Progenitor cell of endocrine pancreas (in vitro differentiated cells): Measurements from ENCODE around the gene ST7. TPM values are rescaled to one million over a fixed set of nuclear protein-coding genes. Genes with fewer than 3 reads are reported as not detected.

Experiments used
- DNase-seq: peaks from one replicate; pipeline ENCODE4 v3.0.0; 2021; ENCODE audit warnings: low spot score; ENCODE audit not compliant: unreplicated experiment
- H3K27ac Mint-ChIP-seq: 2 replicates; pipeline ENCODE4 v1.8.0; 2021; ENCODE audit warnings: mild to moderate bottlenecking, moderate library complexity, mixed read lengths
- H3K27me3 Mint-ChIP-seq: 2 replicates; pipeline ENCODE4 v1.8.0; 2021; ENCODE audit warnings: mixed read lengths
- H3K36me3 Mint-ChIP-seq: 2 replicates; pipeline ENCODE4 v1.8.0; 2022; ENCODE audit warnings: mixed read lengths; ENCODE audit not compliant: insufficient read depth
- H3K4me1 Mint-ChIP-seq: 2 replicates; pipeline ENCODE4 v1.8.0; 2021; ENCODE audit warnings: low read depth, mixed read lengths
- H3K4me3 Mint-ChIP-seq: 2 replicates; pipeline ENCODE4 v1.8.0; 2021; ENCODE audit warnings: low read depth, mild to moderate bottlenecking, moderate library complexity, mixed read lengths
- H3K9me3 Mint-ChIP-seq: 2 replicates; pipeline ENCODE4 v1.8.0; 2021; ENCODE audit warnings: low read depth, mixed read lengths
- total RNA-seq: library from RNA; stranded (reverse); gene quantifications from 2 replicates; pipeline ENCODE4 v1.2.1, GENCODE V29; 2021
- TF ChIP-seq, protein P1 (sequence below): fragments of 200-600 bp; sonication (generic); IDR thresholded peaks from one replicate; pipeline ENCODE4 v1.5.0; 2021; ENCODE audit warnings: antibody characterized with exemption, mild to moderate bottlenecking; ENCODE audit not compliant: unreplicated experiment

The ST7 gene
- total RNA-seq, 1 donor from 2014 or later = 24.8 TPM

GRCh38 chr7:117067340-117067739 lies 114.0 kb downstream of the ST7 start:
- TF ChIP-seq, protein P1, sequence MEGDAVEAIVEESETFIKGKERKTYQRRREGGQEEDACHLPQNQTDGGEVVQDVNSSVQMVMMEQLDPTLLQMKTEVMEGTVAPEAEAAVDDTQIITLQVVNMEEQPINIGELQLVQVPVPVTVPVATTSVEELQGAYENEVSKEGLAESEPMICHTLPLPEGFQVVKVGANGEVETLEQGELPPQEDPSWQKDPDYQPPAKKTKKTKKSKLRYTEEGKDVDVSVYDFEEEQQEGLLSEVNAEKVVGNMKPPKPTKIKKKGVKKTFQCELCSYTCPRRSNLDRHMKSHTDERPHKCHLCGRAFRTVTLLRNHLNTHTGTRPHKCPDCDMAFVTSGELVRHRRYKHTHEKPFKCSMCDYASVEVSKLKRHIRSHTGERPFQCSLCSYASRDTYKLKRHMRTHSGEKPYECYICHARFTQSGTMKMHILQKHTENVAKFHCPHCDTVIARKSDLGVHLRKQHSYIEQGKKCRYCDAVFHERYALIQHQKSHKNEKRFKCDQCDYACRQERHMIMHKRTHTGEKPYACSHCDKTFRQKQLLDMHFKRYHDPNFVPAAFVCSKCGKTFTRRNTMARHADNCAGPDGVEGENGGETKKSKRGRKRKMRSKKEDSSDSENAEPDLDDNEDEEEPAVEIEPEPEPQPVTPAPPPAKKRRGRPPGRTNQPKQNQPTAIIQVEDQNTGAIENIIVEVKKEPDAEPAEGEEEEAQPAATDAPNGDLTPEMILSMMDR = no peak
- H3K4me3 Mint-ChIP-seq = no peak overlapping the region
- no peak overlapping the region for H3K27ac Mint-ChIP-seq

DNA sequence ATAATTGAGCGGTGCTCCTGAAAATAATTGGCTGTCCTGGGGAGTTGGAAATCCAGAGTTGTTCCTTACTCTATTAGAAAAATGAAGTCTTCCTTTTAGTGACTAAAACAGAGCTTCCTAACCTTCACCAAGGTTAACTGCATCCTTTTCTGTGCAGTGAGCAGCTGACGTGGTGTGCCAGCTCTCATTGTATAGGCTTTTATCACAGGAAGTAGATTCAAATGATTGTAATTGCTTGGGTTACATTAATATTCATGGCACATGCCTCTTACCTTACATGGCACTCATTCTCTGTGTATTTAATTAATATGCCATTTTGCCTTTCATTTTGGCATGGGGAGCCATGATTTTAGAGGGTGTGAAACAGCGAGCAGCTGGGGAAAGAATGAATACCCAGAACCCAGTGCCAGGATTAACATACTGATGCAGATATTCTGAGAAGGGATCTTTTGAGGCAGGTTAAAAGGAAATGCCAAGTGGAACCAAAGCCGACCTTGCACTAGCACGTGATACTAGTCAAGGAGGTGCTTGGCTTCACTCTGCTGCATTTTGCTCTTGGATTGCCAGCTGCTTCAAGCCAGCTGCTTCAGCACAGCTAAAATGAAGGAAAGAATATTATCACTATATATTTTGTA lies 115.3 kb downstream of the ST7 start:
- TF ChIP-seq, protein P1 = no peak
- Mint-ChIP-seq H3K4me1 (peaks cover 29% of the 10 kb centered on the region), H3K27ac (no peak overlapping the region), H3K9me3 (no peaks in the 10 kb centered on the region), H3K27me3 (peaks cover 5% of the 10 kb centered on the region), H3K36me3 (peaks cover 2% of the 10 kb centered on the region), H3K4me3 (no peak overlapping the region)
- DNase-seq = no peak

More at GRCh38 chr7:117067340-117067739, 114.0 kb downstream of the ST7 start:
- Mint-ChIP-seq H3K36me3 (peaks cover 2% of the 10 kb centered on the region), H3K4me1 (peaks cover 26% of the 10 kb centered on the region), H3K9me3 (no peaks in the 10 kb centered on the region), H3K27me3 (peaks cover 5% of the 10 kb centered on the region)
- no peak for DNase-seq

DNA sequence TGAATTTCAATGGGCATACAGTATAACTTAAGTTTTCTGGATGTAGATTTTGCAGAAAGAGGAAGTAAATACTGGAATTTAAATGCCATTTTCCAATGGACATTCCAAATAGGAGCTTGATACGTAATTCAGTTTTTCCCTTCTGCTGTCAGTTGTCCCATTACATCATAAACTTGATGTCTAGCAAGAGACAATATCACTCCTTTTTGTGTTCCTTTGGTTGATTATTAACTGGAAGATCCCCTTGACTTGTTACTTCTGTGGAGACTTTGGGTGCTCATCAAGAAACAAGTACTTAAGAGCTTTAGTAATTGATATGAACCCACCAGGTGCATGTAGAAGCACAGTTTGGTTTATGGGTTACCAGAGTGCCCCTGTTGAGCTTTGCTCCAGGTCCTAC lies 116.1 kb downstream of the ST7 start:
- Mint-ChIP-seq H3K36me3 (peaks cover 3% of the 10 kb centered on the region), H3K4me3 (no peak overlapping the region), H3K4me1 (peaks cover 29% of the 10 kb centered on the region), H3K9me3 (no peaks in the 10 kb centered on the region), H3K27ac (no peak overlapping the region), H3K27me3 (peaks cover 5% of the 10 kb centered on the region)
- no peak for DNase-seq
- TF ChIP-seq, protein P1 = no peak

- DNase-seq = no peak
- no peak overlapping the region for H3K27ac Mint-ChIP-seq
- peaks cover 5% of the 10 kb centered on the region for H3K9me3 Mint-ChIP-seq
- TF ChIP-seq, protein P1 = no peak
- H3K4me1 Mint-ChIP-seq = peaks cover 26% of the 10 kb centered on the region
- peaks cover 9% of the 10 kb centered on the region for H3K36me3 Mint-ChIP-seq
- H3K4me3 Mint-ChIP-seq = no peak overlapping the region
- H3K27me3 Mint-ChIP-seq = peaks cover 5% of the 10 kb centered on the region
These were observed 118.2 kb downstream of the ST7 start for GRCh38 chr7:117071551-117071950.

DNA sequence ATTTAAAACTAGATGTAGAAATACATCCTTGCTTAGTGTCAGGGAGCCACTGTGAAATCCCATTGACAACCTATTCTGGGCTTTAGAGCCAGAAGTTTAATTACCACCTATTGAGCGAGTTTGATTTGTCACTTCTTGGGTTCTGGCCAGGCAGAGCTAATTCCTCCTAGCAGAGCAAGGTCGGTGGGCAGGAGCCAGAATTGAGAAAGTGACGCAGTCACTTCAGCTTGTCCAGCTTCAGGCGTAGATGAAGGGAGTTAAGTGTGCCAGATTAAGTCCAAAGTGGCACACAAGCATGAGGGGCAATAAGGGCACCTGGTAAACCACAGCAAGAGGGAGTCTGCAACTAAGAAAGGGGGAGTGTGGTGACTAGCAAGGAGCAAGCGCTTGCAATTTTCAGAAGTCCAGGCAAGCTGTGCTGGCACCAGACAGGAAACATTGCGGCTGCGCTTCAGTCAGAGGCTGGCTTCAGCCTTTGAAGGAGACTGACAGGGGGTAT lies 119.4 kb downstream of the ST7 start:
- Mint-ChIP-seq H3K27me3 (no peaks in the 10 kb centered on the region), H3K4me1 (peaks cover 36% of the 10 kb centered on the region), H3K4me3 (no peak overlapping the region), H3K27ac (peak overlapping the region; percentile 1), H3K9me3 (peaks cover 5% of the 10 kb centered on the region), H3K36me3 (peaks cover 9% of the 10 kb centered on the region)
- TF ChIP-seq, protein P1 = no peak
- DNase-seq = no peak
